Measurements from ENCODE around the gene CAMK2G. TPM values are rescaled to one million over a fixed set of nuclear protein-coding genes. Genes with fewer than 3 reads are reported as not detected.
"Not testable (repeated sequence)": the region's sequence is repeated elsewhere in the genome, so short reads cannot be mapped to it uniquely, and the experiment has no call there.

CAMK2G gene
- total and polyA plus RNA-seq, 5 experiments from 2014 or later: 4.6 to 61.7 (median 6.7) TPM

DNA sequence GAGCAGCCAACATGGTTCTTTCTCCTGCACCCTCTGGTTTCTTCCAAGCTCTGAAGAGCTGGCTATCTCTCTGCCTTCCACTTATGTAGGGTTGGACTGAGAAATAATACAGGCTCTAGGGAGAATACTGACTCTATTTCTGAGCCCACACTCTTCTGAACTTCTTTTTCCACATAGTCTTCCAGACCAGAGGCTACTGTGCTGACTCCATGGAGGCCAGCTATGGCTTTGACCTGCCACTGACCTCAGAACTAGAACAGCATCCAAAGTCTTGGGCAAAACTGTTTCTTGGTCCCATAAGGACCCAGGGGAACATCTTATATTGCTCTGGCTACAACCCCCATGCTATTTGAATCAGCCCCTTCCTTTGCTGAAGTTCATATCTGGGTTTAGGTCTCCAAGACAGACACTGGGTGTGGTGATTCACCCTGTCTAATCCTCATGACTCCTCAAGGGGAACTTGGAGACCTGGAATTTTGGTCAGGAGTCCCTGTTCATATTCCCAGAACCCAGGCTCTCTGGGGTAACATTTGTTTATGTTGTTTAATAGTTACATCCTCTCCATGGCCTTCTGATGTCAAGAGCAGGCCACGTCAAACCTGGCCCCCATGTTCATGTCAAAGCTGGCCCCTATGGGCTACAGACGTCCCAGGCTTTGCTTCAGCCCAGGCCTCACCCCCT is 24.5 kb upstream of the CAMK2G start:
- DNase-seq (no peak), ATAC-seq (no peak)
- Mint-ChIP-seq H3K36me3 (peaks cover 0 to 2% (median 0%) of the 10 kb centered on the region in 3 donors), H3K4me1 (peaks cover 0 to 7% (median 0%) of the 10 kb centered on the region in 4 donors), H3K4me3 (no peak overlapping the region), H3K9me3 (no peaks in the 10 kb centered on the region), H3K27ac (no peak overlapping the region), H3K27me3 (peaks cover 6 to 19% (median 10%) of the 10 kb centered on the region in 5 donors)
- POLR2A ChIA-PET: no interaction called here

DNA sequence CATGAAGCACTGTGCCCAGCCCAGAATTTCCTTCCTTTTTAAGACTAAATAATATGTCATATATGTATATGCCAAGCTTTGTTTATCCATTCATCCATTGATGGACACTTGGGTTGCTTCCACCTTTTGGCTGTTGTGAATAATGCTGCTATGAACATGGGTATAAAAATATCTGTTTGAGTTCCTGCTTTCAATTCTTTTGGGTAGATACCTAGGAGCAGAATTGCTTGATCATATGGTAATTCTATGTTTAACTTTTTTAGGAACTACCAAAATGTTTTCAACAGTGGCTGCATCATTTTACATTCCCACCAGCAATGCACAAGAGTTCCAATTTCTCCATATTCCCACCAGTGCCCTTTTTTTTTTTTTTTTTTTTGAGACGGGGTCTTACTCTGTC is 23.3 kb upstream of the CAMK2G start:
- Mint-ChIP-seq H3K27ac (no peak overlapping the region), H3K27me3 (peaks cover 6 to 19% (median 14%) of the 10 kb centered on the region in 5 donors), H3K4me1 (peaks cover 0 to 7% (median under 1%) of the 10 kb centered on the region in 4 donors), H3K36me3 (peaks cover 0 to 2% (median 0%) of the 10 kb centered on the region in 3 donors), H3K9me3 (no peaks in the 10 kb centered on the region), H3K4me3 (no peak overlapping the region)
- ATAC-seq (no peak), DNase-seq (no peak)
- POLR2A ChIA-PET: interaction anchor here (0.7 kb wide), 2 partner anchors 21 to 143 kb away, joined by 4 to 7 read pairs; no protein-coding TSS in a partner anchor

DNA sequence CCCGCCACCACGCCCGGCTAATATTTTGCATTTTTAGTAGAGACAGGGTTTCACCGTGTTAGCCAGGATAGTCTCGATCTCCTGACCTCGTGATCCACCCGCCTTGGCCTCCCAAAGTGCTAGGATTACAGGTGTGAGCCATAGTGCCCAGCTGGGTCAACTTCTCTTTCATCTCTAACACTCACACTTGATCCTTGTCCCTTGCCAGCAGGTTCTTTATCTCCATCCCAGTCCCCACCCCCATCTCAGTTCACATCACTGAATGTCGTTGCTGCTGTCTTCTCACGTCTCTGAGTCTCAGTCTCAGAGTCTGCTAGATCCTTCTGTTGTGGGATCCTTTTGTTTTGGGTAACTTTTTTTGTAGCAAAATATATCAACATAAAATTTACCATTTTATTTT is 21.0 kb upstream of the CAMK2G start:
- H3K4me3 Mint-ChIP-seq, H3K4me1 Mint-ChIP-seq, ATAC-seq, H3K9me3 Mint-ChIP-seq, DNase-seq, H3K36me3 Mint-ChIP-seq, H3K27ac Mint-ChIP-seq: not testable (repeated sequence)
- POLR2A ChIA-PET: interaction anchor here (0.7 kb wide), 1 partner anchor 107 kb away, joined by 4 read pairs; no protein-coding TSS in a partner anchor
- peaks cover 3 to 11% (median 6%) of the 10 kb centered on the region in 5 donors for H3K27me3 Mint-ChIP-seq

DNA sequence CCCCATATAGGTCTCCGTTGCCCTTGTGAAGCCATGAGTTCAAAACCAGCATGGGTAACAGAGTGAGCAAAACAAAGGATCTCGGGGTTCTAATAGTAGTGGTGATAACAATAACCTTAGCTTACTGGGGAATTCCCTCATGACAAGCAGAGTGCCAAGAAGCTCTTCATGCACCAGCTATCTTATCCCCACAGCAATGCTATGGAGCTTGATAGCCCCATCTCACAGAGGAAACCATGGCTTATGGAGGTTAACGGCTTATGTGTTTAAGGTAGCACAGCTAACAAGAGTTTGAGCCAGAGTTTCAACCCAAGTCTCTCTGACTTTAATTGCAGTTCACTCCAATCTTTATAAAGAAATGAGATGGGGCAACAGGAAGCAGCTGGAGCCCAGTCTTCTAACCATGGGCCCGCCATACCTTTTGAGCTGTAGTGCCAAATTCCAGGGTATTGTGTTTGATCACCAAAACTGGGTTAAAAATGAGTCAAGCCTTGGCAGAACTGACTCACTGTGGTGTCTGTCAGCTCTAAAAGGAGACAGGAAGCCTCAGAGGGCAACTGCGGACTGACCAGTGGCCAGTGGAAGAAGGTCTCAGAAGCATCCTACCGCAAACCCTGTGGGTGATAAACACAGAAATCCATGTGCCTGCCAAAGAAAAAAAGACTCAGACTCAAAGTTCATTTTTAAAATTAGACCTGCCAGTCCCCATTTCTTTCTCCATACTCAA is 20.1 kb upstream of the CAMK2G start:
- H3K4me1 Mint-ChIP-seq: peaks cover 0 to 7% (median 1%) of the 10 kb centered on the region in 4 donors
- ATAC-seq (no peak), DNase-seq (no peak)
- peaks cover 0 to 7% (median 0%) of the 10 kb centered on the region in 5 donors for H3K27me3 Mint-ChIP-seq
- peaks cover 0 to 2% (median 0%) of the 10 kb centered on the region in 3 donors for H3K36me3 Mint-ChIP-seq
- POLR2A ChIA-PET: no interaction called here
- H3K9me3 Mint-ChIP-seq: no peaks in the 10 kb centered on the region
- no peak overlapping the region for H3K4me3 Mint-ChIP-seq
- no peak overlapping the region for H3K27ac Mint-ChIP-seq

DNA sequence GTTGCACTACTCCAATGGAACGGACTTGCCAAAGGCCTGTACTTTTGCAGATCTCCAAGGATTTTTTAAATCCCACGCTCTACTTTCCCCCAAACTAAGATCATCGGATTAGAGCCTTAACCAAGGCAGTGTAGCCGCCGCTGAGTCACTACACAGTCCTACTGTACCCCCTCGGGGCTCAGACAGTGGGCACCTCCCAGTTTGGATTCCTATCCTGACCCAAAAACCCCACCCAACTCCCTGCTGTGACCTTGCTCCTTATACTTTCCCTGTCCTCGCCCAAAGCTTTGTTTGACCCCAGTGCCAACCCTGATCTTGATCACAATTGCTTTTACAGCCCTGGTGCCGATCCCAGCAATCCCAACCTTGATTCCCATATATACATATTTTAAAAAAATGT is 19.1 kb upstream of the CAMK2G start:
- no peak overlapping the region for H3K27ac Mint-ChIP-seq
- peaks cover 0 to 2% (median 0%) of the 10 kb centered on the region in 3 donors for H3K36me3 Mint-ChIP-seq
- DNase-seq (no peak), ATAC-seq (no peak)
- peaks cover 0 to 4% (median 0%) of the 10 kb centered on the region in 5 donors for H3K27me3 Mint-ChIP-seq
- no peak overlapping the region for H3K4me3 Mint-ChIP-seq
- POLR2A ChIA-PET: no interaction called here
- peaks cover 0 to 7% (median 1%) of the 10 kb centered on the region in 4 donors for H3K4me1 Mint-ChIP-seq
- no peaks in the 10 kb centered on the region for H3K9me3 Mint-ChIP-seq

DNA sequence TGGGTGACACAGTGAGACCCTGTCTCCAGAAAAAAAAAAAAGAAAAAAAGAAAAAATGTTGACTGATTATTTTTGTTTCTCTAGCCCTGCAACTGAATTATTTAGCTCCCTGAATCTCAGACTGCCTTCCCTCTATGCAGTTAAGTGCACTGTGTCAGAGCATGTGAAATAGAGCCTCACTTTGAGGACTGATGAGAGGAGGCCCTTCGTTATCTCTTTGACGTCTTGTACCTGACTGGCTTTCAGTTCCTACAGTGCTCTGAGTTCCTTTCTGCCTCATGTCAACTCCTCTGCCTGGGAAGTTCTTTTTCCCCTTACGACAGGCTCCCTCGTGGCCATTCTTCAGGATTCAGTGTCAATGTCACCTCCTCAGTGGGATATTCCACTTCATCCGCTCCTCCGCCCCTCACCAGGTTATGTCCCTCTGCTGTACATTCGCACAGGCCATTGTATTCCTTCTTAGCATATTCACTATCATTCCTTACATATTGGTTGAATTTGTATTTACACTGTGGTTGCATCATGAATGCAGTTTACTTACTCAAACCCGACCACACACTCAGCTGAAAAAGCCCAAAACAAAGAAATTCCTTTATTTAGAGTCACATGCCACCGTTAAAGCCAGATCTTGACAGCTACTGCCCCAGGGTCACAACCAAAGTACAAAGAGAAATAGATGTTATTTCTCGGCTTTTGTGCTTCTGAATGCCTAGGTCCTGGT is 18.1 kb upstream of the CAMK2G start:
- H3K4me3 Mint-ChIP-seq: no peak overlapping the region
- H3K4me1 Mint-ChIP-seq: peaks cover 0 to 7% (median 1%) of the 10 kb centered on the region in 4 donors
- no peaks in the 10 kb centered on the region for H3K9me3 Mint-ChIP-seq
- no peaks in the 10 kb centered on the region for H3K36me3 Mint-ChIP-seq
- POLR2A ChIA-PET: interaction anchor here (0.6 kb wide), 1 partner anchor 10 kb away, joined by 3 read pairs; no protein-coding TSS in a partner anchor
- peaks cover 0 to 4% (median 0%) of the 10 kb centered on the region in 5 donors for H3K27me3 Mint-ChIP-seq
- ATAC-seq (no peak), DNase-seq (no peak)
- H3K27ac Mint-ChIP-seq: peak overlapping the region in 1 of 10 donors; percentile 7

DNA sequence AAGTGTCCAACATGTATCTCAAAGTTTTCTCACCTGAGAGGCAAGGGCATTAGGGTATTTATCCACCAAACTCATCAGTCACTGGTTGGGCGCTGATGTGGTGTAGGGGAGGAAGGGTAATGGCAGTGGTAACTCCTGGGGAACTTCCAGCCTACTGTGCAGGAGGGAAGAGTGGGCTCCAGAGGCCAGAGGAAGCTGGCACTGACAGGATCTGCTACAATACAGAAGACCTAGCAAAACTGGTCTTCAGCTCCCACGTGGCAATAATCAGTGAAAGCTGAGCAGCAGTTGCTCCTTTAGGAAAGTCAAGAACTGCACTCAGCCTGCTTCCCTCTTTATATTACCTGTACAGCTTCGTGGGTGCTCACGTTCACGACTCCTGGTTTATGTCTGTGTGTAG is 17.2 kb upstream of the CAMK2G start:
- no peaks in the 10 kb centered on the region for H3K36me3 Mint-ChIP-seq
- H3K27me3 Mint-ChIP-seq: peaks cover 0 to 4% (median 0%) of the 10 kb centered on the region in 5 donors
- H3K4me3 Mint-ChIP-seq: no peak overlapping the region
- H3K4me1 Mint-ChIP-seq: peaks cover 0 to 7% (median 3%) of the 10 kb centered on the region in 4 donors
- POLR2A ChIA-PET: interaction anchor here (0.7 kb wide), 1 partner anchor 120 kb away, joined by 4 read pairs; no protein-coding TSS in a partner anchor
- ATAC-seq: no peak
- no peak for DNase-seq
- no peaks in the 10 kb centered on the region for H3K9me3 Mint-ChIP-seq
- no peak overlapping the region for H3K27ac Mint-ChIP-seq

DNA sequence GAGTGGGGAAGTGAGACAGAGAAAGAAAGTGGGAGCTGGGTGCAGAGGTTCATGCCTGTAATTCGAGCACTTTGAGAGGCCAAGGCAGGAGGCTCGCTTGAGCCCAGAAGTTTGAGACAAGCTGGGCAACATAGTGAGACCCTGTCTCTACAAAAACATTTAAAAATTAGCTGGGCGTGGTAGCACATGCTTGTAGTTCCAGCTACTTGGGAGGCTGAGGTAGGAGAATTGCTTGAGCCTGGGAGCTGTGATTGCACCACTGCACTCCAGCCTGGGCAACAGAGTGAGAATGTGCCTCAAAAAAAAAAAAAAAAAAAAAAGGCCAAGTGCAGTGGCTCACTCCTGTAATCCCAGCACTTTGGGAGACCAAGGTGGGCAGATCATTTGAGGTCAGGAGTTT is 16.5 kb upstream of the CAMK2G start:
- H3K36me3 Mint-ChIP-seq, ATAC-seq, H3K4me3 Mint-ChIP-seq, H3K27ac Mint-ChIP-seq, H3K9me3 Mint-ChIP-seq, H3K27me3 Mint-ChIP-seq, DNase-seq: not testable (repeated sequence)
- H3K4me1 Mint-ChIP-seq: peaks cover 6 to 10% (median 7%) of the 10 kb centered on the region in 4 donors
- POLR2A ChIA-PET: interaction anchor here (0.7 kb wide), 2 partner anchors 119 to 1683 kb away, joined by 3 to 4 read pairs; no protein-coding TSS in a partner anchor

DNA sequence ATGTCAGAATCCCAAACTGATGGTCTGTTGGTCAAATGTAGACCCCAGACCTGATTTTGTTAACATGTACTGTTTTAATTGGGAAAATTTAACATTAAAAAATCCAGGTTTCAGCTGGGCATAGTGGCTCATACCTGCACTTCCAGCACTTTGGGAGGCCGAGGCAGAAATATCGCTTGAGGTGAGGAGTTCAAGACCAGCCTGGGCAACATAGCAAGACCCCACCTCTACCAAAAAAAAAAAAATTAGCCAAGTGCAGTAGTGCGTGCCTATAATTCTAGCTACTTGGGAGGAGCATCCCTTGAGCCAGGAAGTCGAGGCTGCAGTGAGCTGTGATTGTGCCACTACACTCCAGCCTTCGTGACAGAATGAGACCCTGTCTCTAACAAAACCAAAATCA is 15.9 kb upstream of the CAMK2G start:
- no peaks in the 10 kb centered on the region for H3K36me3 Mint-ChIP-seq
- POLR2A ChIA-PET: interaction anchor here (0.7 kb wide), 2 partner anchors 43 to 1683 kb away, joined by 3 read pairs; no protein-coding TSS in a partner anchor
- H3K27me3 Mint-ChIP-seq: peaks cover 0 to 6% (median 0%) of the 10 kb centered on the region in 5 donors
- no peak for DNase-seq
- peaks cover 6 to 12% (median 7%) of the 10 kb centered on the region in 4 donors for H3K4me1 Mint-ChIP-seq
- ATAC-seq: no peak
- no peak overlapping the region for H3K27ac Mint-ChIP-seq
- no peak overlapping the region for H3K4me3 Mint-ChIP-seq
- H3K9me3 Mint-ChIP-seq: no peaks in the 10 kb centered on the region

DNA sequence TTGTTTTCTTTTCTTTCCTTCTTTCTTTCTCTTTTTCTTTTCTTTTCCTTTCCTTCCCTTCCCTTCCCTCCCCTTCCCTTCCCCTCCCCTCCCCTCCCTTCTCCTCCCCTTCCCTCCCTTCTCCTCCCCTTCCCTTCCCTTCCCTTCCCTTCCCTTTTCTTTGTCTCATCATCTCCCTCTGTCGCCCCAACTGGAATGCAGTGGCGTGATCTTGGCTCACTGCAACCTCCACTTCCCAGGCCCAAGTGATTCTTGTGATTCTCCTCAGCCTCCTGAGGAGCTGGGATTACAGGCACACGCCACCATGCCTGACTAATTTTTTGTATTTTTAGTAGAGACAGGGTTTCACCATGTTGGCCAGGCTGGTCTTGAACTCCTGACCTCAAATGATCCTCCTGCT is 15.1 kb upstream of the CAMK2G start:
- POLR2A ChIA-PET: interaction anchor here (1.3 kb wide), 1 partner anchor 51 kb away, joined by 6 read pairs; no protein-coding TSS in a partner anchor
- H3K36me3 Mint-ChIP-seq, H3K27ac Mint-ChIP-seq, H3K27me3 Mint-ChIP-seq, DNase-seq, H3K4me3 Mint-ChIP-seq, ATAC-seq, H3K9me3 Mint-ChIP-seq: not testable (repeated sequence)
- peaks cover 3 to 12% (median 6%) of the 10 kb centered on the region in 4 donors for H3K4me1 Mint-ChIP-seq

DNA sequence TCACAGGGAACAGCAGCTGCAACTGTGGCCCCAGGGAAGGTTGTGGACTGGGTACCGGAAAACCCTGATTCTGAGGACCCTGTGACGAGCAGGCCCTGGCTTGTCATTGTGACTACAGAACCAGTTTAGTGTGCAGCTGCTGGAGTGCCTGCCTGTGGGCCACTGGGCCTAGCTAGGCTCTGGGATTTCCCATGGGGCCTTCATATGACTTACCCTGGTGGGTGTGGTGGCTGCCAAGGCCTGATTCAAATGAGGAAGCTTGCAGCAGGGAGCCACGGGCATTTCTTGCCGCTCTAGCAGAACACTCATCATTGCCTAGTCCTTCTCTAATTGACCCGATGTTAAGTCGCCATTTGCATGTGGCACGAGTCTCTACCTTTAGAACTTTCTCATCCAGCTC is 14.7 kb upstream of the CAMK2G start:
- Mint-ChIP-seq H3K36me3 (no peaks in the 10 kb centered on the region), H3K9me3 (no peaks in the 10 kb centered on the region), H3K27me3 (peaks cover 0 to 6% (median 0%) of the 10 kb centered on the region in 5 donors), H3K27ac (no peak overlapping the region), H3K4me3 (no peak overlapping the region), H3K4me1 (peaks cover 0 to 12% (median 6%) of the 10 kb centered on the region in 4 donors)
- POLR2A ChIA-PET: interaction anchor here (1.3 kb wide), 1 partner anchor 52 kb away, joined by 6 read pairs; no protein-coding TSS in a partner anchor
- ATAC-seq (no peak), DNase-seq (no peak)

DNA sequence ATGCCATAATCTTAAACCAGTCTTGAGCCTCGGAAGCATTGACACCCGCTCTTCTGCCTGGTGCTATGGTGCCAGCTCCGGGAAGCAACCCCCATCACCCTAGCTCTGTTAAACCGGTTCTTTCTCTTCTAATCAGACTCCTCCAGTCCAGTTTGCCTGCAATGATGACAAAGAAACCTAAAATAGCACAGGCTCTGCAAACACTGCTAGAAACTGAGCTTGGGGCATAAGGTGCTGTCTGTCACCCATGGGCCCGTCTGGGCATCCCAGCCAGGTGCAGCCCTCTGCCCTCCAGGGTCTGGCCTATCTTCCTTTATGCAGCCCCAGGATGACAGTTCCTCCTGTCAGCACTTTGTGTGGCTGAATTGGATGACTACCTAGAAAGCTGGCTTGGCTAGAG is 14.2 kb upstream of the CAMK2G start:
- H3K36me3 Mint-ChIP-seq: no peaks in the 10 kb centered on the region
- POLR2A ChIA-PET: interaction anchor here (1.3 to 1.4 kb wide), 2 partner anchors 52 kb away, joined by 3 to 6 read pairs; no protein-coding TSS in a partner anchor
- ATAC-seq (no peak), DNase-seq (no peak)
- H3K9me3 Mint-ChIP-seq: no peaks in the 10 kb centered on the region
- H3K4me3 Mint-ChIP-seq: no peak overlapping the region
- peaks cover 0 to 12% (median 6%) of the 10 kb centered on the region in 4 donors for H3K4me1 Mint-ChIP-seq
- H3K27me3 Mint-ChIP-seq: peaks cover 0 to 6% (median 0%) of the 10 kb centered on the region in 5 donors
- no peak overlapping the region for H3K27ac Mint-ChIP-seq
